Germinal center (tissue), 1 donor: ENCODE measurements around the gene IWS1.
"Not testable (repeated sequence)": the region's sequence is repeated elsewhere in the genome, so short reads cannot be mapped to it uniquely, and the experiment has no call there.

Experiments
- DNase-seq: peaks from one replicate; pipeline ENCODE4 v3.0.0; 2012; ENCODE audit warnings: mixed read lengths, low spot score

IWS1 gene

DNA sequence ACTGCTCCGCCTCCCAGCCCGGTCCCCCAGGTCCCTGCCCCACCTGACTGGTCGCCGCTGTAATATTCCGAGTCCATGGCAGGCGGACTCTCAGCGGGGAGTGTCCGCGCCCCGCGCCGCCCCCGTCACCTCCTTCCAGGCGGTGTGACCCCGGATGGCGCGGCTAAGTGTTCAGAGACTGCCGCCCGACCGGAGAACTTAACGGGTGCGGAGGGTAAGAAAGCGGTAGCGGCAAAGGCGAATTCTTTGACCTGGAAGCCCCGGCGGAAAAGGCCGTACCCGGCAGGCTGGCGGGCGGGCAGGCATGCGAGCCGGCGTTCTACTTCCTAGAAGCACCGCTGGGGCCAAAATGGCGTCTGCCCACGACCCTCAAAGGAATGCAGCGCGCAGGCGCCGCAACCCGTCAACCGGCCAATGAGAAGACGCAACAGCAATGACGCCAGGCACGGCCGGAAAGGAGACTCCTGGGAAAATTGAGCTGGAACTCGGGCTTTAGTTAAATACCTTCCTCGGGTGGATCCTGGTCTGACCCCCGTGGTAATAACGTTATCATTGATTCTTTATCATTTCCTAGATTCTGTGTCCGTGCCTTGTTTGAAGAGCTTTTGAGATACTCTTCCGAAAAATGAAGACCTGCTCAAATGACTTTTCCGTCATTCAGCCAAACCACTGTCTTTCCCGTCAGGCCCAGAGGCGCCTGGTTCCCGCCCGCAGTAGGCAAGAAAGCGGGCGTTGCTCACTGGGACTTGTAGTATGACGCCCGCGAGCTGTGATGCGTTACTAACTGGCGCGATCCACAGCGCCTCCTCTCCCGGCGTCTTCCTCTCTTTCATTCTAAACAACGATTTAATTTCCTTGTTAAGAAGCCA is at the start of gene IWS1:
TSS of gene IWS1 (minus strand) at position 358 of the 869 bp plus-strand sequence. CDS start at position 77, 281 bp downstream.
- peak; percentile 95 for DNase-seq

DNA sequence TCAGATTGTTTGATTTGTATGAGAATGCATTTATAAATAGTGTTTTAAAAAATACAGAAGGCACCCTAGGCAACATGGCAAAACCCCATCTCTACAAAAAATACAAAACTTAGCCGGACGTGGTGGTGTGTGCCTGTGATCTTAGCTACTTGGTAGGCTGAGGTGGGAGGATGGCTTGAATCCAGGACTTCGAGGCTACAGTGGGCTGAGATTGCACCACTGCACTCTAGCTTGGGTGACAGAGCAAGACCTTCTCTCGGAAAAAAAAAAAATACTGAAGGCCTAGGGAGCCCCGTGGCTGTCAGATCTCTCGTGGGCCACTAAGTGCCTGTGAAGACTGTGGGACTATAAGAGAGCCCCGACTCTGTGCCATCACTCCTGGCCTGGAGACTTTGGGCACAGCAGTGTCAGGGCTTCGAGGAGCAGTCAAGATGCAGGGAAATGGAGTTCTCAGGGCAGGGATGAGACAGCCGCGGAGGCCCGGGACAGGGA is 49.7 kb upstream of the IWS1 start:
- no peak for DNase-seq

DNA sequence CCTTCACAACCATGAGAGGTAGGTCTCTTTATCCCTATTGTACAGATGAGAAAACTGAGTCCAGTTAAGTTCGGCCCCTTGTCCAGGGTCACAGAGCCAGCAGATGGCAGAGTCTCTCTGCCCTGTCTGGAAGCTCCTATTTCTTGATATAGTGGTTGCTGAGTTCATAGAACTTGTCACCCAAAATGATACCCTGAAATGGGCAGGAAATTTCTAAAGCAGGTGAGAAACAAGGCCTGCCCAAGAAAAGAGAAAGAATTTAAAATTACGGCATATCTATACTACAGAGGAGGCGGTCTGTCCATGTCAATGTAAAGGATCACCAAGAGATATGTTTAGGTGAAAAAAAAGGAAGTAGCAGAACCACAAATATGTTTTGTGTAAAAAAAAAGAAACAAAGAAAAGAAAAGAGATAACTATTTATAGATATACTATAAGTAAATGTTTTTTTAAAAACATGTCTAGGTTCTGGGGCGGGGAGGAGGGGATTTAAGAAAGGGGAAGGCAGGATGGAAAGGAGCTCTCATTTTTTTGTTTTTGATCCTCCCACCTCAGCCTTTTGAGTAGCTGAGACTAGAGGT is 49.0 kb upstream of the IWS1 start:
- DNase-seq = peak; percentile 44

DNA sequence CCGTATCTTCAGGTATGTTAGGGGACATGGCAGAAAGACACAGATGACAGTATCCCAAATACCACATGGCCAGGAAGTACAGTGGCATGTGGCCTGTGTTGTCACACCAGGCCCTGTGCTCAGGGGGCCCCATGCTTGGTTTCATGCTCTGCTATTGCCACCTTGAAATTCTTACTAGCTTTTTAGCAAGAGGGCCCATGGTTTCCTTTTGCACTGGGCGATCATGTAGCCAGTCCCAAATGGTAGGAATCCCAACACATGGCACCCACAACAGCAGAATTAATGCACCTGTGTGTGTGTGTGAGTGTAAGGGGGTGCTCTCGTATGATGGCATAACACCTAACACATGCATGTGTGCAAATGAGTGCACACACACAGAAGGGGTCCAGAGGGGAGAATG is 48.4 kb upstream of the IWS1 start:
- no peak for DNase-seq

DNA sequence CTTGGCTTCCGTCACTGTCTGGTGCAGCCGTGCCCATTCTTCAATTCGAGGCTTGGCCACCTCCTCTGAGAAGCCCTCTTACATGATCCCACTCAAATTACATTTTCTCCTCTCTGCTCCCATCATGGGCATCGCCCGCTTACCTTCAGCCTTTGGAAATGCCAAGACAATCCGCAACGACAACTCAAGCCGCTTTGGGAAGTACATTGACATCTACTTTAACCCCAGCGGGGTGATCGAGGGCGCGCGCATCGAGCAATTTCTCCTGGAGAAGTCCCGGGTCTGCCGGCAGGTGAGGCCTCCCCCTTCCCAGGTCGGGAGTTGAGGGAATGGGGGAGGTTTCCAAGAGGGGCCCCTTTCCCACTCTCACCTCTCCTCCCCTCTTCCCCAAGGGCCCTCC is 47.5 kb upstream of the IWS1 start:
- DNase-seq = no peak

DNA sequence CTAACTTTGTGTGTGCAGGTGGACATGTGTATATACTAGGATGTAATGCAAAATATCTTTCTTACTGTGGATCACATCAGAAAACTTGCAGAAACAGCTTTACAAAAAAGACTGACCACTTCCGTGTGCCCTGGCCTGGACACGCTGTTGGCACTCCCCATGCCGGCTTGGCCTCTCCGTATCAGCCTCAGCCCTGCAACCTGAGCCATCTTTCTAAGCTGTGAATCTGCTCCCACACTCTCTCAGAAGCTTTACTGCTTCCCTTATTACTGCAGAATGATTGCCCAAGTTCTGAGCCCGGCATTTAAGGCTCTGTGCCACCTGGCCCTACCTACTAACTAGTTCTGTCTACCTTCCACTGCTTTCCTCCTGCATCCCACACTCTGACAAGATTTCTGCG is 47.0 kb upstream of the IWS1 start:
- DNase-seq = no peak

DNA sequence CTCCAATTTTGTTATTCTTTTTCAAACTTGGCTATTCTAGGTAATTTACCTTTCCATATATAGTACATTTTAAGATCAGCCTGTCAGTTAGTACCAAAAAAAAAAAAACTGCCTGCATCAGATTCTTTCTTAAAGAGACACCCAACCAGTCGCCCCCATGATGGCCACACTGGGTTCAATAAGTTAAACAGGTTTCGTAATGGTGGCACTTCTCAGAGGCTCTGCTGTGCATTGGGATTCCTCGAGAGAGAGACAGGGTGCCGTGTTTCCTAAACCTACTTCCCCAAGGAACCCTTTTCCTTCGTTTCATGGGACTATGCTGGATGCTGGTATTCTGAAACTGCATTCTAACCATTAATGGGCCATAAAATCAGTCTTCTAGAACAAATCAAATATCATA is 46.6 kb upstream of the IWS1 start:
- no peak for DNase-seq

DNA sequence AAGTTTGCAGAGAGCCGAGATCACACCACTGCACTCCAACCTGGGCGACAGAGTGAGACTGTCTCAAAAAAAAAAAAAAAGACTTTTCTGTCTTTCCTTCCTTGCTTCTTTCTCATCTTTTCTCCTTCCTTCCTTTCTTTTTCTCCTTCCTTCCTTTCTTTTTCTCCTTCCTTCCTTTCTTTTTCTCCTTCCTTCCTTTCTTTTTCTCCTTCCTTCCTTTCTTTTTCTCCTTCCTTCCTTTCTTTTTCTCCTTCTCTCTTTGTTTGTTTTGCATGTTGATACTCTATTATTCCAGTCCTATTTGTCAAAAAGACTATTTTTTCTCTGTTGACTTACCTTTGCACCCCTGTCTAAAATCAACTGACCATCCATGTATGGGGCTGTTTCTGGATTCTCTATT is 46.1 kb upstream of the IWS1 start:
- not testable (repeated sequence) for DNase-seq

DNA sequence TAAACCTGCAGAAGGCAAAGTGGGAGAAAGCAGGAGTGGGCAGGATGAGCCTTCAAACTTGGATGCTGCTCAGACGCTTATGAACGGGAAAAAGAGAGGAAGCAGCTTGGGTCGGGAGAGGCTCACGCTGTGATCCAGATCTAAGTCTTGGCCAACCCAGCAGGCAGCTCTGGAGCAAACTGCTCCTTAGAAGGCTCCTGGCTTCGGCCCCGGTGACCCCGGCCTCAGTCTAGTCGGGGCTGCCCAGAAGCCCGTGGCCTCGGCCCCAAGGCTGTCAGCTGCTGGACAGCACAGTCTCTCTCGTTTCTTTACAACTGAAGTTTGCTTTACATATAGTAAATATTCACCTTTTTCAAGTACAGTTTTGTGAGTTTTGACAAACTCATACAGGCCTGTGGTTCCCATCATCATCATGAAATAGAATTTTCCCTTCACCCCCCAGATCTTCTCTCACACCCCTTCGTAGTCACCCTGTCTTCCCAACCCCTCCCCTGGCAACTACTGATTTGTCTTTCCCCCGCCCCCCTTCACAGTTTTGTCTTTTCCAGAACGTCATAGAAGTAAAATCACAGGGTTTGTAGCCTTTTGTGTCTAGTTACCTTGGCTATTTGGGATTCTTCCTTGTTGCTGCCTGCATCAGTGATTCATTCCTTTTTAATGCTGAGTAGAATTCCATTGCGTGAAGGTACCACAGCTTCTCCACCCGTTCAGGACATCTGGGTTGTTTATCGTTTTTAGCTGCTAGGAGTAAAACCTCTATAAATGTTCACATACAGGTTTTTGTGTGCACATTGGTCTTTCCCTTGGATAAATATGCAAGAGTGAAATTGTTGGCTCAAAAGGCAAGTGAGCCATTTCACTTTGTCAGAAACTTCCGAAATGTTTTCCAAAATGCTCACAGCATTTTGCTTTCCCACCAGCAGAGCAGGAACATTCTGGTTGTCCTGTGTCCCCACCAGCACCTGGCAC is 44.3 kb upstream of the IWS1 start:
- no peak for DNase-seq

DNA sequence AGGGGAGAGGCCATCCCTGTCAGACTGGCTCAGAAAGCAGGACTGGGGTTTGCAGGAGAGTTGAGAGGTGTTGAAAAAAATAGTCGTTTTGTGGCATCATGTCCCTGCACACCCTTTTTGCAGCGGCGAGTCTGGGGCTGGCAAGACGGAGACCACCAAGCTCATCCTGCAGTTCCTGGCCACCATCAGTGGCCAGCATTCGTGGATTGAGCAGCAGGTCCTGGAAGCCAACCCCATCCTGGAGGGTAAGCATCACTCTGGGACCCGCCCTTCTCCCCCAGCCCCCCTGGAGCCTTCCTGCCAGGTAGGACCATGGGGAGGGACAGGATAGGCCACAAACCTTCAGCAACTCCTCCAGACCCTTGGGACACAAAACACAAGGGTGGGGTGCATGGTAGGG is 43.4 kb upstream of the IWS1 start:
- no peak for DNase-seq

DNA sequence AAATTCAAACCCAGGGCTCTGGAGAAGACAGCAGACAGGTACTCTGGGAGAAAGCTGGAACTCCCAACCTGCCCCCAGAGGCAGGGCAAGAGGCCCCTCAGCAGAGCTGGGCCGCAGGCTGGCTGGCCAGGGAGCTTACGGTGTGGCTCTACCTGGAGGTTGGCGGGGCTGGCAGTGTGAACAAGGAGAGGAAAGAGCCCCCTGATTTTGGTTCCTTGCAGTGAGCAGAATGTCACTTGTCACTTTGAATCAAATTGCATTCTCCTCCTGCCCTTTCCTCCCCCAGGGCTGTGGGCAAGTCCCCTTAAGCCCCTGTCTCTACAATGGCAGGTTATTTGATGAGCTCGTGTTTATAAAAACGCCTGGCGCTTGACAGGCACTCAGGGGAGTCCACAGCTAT is 41.8 kb upstream of the IWS1 start:
- no peak for DNase-seq

DNA sequence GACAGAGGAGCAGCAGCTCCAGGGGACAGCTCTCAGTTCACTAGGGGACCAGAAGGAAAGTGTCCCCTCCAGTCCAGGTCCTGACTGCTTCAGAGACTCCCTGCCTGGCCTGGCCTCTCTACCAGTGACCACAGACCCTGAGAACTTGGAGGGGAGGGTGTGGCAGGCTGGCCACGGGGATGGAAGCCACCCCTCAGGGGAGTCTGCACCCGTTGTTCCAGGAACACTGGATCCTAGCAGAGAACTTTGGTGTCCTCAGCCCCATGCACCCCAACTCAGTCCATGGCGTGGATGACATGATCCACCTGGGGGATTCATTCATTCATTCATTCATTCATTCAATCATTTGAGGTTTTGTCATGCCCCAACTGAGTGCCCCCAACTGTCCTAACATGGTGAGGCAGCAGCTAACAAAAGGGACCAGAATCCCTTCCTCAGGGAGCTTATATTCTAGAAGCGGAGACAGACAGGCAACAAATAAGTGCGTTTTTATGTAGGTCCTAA is 41.1 kb upstream of the IWS1 start:
- DNase-seq = no peak

DNA sequence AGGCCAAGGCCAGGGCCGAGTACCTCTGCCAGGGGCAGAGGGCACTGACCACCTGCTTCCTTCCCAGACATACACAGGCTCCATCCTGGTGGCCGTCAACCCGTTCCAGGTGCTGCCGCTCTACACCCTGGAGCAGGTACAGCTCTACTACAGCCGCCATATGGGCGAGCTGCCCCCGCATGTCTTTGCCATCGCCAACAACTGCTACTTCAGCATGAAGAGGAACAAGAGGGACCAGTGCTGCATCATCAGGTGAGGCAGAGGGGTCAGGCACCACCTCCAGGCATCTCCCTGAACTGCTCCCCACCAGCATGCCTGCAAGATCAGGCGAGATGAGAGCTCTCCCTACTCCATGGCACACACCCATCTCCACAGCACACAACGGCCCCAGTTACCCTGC is 40.3 kb upstream of the IWS1 start:
- DNase-seq = no peak

DNA sequence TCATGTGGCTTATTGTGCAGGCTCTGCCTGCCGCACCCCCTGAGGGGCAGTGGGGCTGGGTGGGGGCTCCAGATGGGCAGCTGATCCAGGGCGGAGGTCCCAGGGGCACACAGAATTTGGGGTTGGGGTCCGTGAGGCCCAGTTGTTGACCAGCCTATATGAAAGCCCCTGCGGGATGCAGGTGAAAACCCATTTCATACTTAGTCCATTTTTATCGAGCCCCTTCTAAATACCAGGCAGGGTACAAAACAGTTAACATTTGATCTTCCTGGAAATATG is 39.8 kb upstream of the IWS1 start:
- DNase-seq = no peak

DNA sequence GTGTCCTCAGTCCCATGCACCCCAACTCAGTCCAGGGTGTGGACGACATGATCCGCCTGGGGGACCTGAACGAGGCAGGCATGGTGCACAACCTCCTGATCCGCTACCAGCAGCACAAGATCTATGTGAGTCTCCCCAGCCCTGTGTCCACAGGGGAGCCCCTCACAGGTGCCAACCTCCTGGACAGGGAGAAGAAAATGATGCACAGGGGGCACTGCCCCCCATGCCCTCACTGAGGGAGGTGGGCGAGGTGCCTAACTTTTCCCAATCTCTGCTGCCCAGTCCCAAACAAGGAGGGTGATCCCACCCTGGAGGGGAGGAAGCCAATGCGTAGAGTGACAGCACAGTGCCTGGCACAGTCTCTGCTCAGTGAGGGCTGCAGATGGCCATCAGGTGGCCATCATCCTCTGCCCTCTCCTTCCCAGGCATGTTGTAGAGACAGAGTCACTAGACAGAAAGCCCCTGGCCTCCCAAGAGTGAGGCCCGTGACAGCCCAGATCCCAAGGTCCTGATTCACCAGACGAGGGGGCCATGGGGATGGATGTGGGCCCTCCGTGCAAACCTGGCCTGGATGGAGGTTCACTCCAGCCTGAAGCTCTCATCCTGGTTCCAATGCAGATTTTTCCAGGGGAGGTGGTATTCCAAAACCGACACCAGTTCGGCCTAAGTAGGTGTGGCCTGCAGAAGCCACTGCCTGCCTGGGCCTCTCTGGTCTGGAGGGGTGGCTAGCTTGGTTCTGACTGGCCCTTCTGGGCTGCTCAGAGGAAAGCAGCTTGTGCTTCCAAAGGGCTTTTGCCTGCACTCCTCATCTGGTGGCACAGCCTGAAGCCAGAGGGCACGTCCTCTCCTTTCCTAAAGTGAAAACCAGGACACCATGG is 39.2 kb upstream of the IWS1 start:
- DNase-seq = no peak

DNA sequence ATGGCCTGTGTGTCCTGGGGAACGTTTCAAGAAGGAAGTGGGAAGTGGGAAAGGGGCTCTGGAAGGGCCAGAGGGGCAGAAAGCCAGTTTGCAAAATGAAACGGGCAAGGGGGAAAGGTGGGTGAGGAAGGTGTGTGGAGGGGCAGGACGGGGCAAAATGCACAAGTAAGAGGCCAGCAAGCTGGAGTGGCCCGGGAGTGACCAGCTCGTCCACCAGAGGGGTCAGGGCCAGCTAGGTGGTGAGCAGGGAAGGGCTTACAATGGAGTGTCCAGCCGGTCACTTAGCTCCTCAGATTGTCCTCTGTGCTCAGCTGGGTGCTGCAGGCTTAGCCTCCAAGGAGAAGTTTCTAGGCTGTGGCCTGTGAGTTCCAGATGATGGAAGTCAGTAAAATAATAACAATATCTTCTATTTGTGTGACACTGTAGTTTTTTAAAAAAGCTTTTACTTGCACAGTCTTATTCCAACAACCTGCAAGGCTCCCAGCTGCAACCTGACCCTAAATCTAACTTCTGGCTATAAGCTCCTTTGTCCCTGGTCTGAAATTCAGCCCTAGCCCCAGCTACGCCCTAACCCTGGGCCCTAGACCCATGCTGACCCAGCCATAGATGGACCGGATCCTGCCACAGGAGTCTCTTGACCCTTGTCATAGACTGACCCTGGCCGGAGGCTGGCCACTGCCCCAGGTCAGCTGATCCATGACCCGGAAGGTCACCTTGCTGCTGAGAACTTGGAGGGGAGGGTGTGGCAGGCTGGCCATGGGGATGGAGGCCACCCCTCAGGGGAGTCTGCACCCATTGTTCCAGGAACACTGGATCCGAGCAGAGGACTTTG is 38.4 kb upstream of the IWS1 start:
- no peak for DNase-seq

DNA sequence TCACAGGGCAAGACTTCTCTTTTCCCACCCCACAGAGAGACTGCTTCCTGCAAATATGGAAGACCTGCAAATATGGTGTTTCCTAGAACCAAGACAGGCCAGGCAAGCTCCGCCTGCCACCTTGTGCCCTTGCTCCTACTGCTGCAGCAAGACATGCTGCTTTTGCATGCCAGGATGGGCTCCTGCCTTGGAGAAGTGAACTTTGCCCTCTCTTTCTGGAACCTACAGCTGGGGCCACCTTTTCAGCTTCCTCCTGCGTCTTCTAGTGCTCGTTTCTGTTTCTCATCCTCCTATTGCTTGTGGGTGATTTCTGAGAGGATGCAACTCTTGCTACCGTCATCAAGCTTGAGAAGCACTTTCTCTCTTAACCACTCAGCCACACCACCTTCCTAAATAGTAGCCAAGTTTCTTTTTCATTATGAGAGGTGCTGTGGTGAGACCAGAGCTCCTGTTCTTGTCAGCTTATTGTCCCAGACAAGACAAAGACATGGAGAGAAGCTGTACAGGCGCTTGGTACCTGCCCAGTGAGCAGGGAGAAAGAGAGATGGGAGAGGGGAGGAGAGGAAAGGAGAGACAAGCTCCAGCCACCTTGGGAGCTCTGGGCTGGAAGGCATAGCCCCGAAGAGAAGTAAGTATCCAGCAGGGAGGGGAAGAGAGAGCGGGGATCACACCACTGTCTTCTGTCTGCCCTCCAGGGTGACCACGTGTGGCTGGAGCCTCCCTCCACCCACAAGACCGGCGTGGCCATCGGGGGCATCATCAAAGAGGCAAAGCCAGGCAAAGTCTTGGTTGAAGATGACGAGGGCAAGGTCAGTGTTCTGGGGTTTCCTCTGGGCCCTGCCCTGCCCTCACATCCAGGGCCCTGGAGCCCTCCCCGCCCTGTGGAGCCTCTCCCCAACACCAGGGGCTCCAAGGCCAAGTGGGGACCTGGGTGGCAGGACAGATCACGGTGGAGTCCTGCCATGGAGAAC is 37.5 kb upstream of the IWS1 start:
- no peak for DNase-seq

DNA sequence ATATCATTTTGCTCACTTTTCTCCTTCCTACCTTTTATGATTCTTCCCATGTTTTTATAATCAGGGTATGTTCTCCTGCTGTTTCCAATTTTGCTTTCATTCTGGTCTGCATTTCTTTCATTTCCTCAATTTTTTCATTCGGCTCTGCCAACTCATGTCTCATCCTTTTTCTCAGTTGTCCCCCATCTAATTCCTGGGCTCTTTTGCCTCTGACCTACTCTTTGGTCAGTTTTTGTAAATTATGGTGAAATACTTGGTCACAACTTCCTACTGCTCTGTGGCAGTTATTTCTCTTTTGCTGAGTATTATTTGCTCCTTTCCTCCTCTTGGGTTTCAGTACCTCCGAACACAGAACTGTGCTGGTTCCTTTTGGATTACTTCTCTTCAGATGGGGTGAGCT is 36.6 kb upstream of the IWS1 start:
- DNase-seq = no peak

DNA sequence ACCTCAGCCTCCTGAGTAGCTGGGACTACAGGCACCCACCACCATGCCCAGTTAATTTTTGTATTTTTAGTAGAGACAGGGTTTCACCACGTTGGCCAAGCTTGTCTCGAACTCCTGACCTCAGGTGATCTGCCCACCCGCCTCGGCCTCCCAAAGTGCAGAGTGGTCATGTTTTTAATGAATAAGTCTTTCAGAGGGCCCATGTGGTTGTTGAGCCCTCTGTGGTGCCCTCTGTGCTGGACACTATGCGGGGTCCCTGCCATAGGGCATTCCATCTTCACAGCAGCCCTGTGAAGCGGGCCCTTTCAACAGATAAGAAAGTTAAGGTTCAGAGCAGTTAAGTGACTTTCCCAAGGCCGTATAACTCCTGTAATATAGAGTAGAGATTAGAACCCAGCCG is 35.1 kb upstream of the IWS1 start:
- no peak for DNase-seq

DNA sequence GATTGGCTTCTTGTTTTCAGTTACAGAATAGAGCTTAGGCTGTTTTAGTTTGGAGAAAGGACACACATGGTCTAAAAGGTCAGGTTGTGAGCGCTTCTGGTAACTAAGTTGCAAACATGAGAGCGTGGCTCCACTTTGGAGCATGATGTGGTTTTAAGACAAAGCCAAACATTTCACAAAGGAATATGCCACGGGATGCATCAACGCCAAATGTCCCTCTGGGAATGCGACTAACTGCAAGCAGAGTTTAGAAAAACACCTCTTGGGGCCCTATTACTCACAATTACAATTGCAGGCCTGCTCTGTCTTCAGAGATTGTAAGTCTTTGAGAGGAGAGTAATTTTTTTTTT is 34.6 kb upstream of the IWS1 start:
- no peak for DNase-seq
